Measurements from ENCODE around the gene CAPN2.

CAPN2 gene

GRCh38 chr1:223706077-223706973 lies 6.0 kb upstream of the CAPN2 start (continued):
- TF ChIP-seq ZBTB49 (tag by site-specific recombination; IDR thresholded peaks at IDR 0.05; ENCODE audit: low read depth): no peak
- TF ChIP-seq ZNF433 (tag by site-specific recombination; IDR thresholded peaks at IDR 0.05; ENCODE audit: low read depth): no peak
- peak; percentile 51 for TF ChIP-seq ZBTB20 (tag by site-specific recombination; IDR thresholded peaks at IDR 0.05)
- TF ChIP-seq ZNF449 (tag by site-specific recombination; IDR thresholded peaks at IDR 0.05): no peak
- TF ChIP-seq ZNF792 (tag by site-specific recombination; IDR thresholded peaks at IDR 0.05): no peak
- TF ChIP-seq ZBTB17 (tag by site-specific recombination; IDR thresholded peaks at IDR 0.05): no peak; the same call in 1 of the 2 replicates
- no peak for TF ChIP-seq ZNF280C (tag by site-specific recombination; IDR thresholded peaks at IDR 0.05)
- no peak for TF ChIP-seq ZNF518A (tag by site-specific recombination; conservative IDR thresholded peaks at IDR 0.05; ENCODE audit: low read depth)
- peak; percentile 71; the same call in 1 of the 2 replicates for TF ChIP-seq ZNF843 (tag by site-specific recombination; IDR thresholded peaks at IDR 0.05)
- TF ChIP-seq ZIC2 (tag by site-specific recombination; IDR thresholded peaks at IDR 0.05): peak; percentile 22; the same call in 1 of the 2 replicates
- TF ChIP-seq ZNF16 (tag by site-specific recombination; IDR thresholded peaks at IDR 0.05; ENCODE audit: low read depth): no peak
- no peak for TF ChIP-seq REPIN1 (tag by site-specific recombination; IDR thresholded peaks at IDR 0.05; ENCODE audit: low read depth)
- peak; percentile 31; the same call in 1 of the 2 replicates for TF ChIP-seq ZEB2 (tag by site-specific recombination; IDR thresholded peaks at IDR 0.05)
- no peak for TF ChIP-seq ZNF555 (tag by site-specific recombination; conservative IDR thresholded peaks at IDR 0.05)
- no peak for TF ChIP-seq ZNF114 (tag by site-specific recombination; IDR thresholded peaks at IDR 0.05)
- no peak for TF ChIP-seq EGR2 (tag by site-specific recombination; IDR thresholded peaks at IDR 0.05; ENCODE audit: low read depth)

All from HEK293 (cell line).